ENCODE measurements around the gene PRKN. TPM values are rescaled to one million over a fixed set of nuclear protein-coding genes. Genes with fewer than 3 reads are reported as not detected.

The PRKN gene
- total RNA-seq, 1 donor from 2014 or later: 4.9 TPM

- no peaks in the 10 kb centered on the region for H3K36me3 ChIP-seq
- no peak overlapping the region for H3K4me3 ChIP-seq
- DNase-seq (ENCODE audit: extremely low spot score in 2 of 2): no peak
- intact Hi-C loops (cut with DNase I): no loop called here
- H3K27me3 ChIP-seq: no peaks in the 10 kb centered on the region
- H3K9me3 ChIP-seq: no peaks in the 10 kb centered on the region
- TF ChIP-seq POLR2A (IDR thresholded peaks at IDR 0.05) (no peak), CTCF (IDR thresholded peaks at IDR 0.05) (no peak), POLR2AphosphoS5 (IDR thresholded peaks at IDR 0.05; ENCODE audit: insufficient read depth in 1 of 2, low read depth in 1 of 2) (no peak)
- H3K4me1 ChIP-seq: no peaks in the 10 kb centered on the region
- H3K27ac ChIP-seq: no peak overlapping the region
These were observed 981.9 kb downstream of the PRKN start for GRCh38 chr6:161745594-161746141.

- TF ChIP-seq POLR2AphosphoS5 (IDR thresholded peaks at IDR 0.05; ENCODE audit: insufficient read depth in 1 of 2, low read depth in 1 of 2): no peak
- no peak for TF ChIP-seq CTCF (IDR thresholded peaks at IDR 0.05)
- TF ChIP-seq POLR2A (IDR thresholded peaks at IDR 0.05): no peak
- no peaks in the 10 kb centered on the region for H3K27me3 ChIP-seq
- H3K27ac ChIP-seq: no peak overlapping the region
- H3K4me3 ChIP-seq: no peak overlapping the region
- intact Hi-C loops (cut with DNase I): no loop called here
- no peaks in the 10 kb centered on the region for H3K4me1 ChIP-seq
- no peaks in the 10 kb centered on the region for H3K36me3 ChIP-seq
- DNase-seq (ENCODE audit: extremely low spot score in 2 of 2): no peak
- H3K9me3 ChIP-seq: no peaks in the 10 kb centered on the region
These were observed 982.4 kb downstream of the PRKN start for GRCh38 chr6:161745128-161745527.

GRCh38 chr6:161744211-161745067, 983.1 kb downstream of the PRKN start:
- H3K9me3 ChIP-seq: no peaks in the 10 kb centered on the region
- no peaks in the 10 kb centered on the region for H3K4me1 ChIP-seq
- no peak overlapping the region for H3K4me3 ChIP-seq
- intact Hi-C loops (cut with DNase I): no loop called here
- no peaks in the 10 kb centered on the region for H3K36me3 ChIP-seq
- TF ChIP-seq POLR2AphosphoS5 (IDR thresholded peaks at IDR 0.05; ENCODE audit: insufficient read depth in 1 of 2, low read depth in 1 of 2) (no peak), CTCF (IDR thresholded peaks at IDR 0.05) (no peak)
- H3K27ac ChIP-seq: no peak overlapping the region
- no peak for DNase-seq (ENCODE audit: extremely low spot score in 2 of 2)
- no peaks in the 10 kb centered on the region for H3K27me3 ChIP-seq

- TF ChIP-seq POLR2A (IDR thresholded peaks at IDR 0.05): no peak
- TF ChIP-seq POLR2AphosphoS5 (IDR thresholded peaks at IDR 0.05; ENCODE audit: insufficient read depth in 1 of 2, low read depth in 1 of 2): no peak
- no peak for TF ChIP-seq CTCF (IDR thresholded peaks at IDR 0.05)
- Histone ChIP-seq H3K4me3 (no peak overlapping the region), H3K27ac (no peak overlapping the region), H3K36me3 (no peaks in the 10 kb centered on the region), H3K27me3 (no peaks in the 10 kb centered on the region), H3K4me1 (no peaks in the 10 kb centered on the region), H3K9me3 (no peaks in the 10 kb centered on the region)
- DNase-seq (ENCODE audit: extremely low spot score in 2 of 2): no peak
- intact Hi-C loops (cut with DNase I): no loop called here
These were observed 983.9 kb downstream of the PRKN start for GRCh38 chr6:161743509-161744178.
